Right lobe of liver (tissue), 6 donors: ENCODE data around the gene PPIL4. TPM values are rescaled to one million over a fixed set of nuclear protein-coding genes. Genes with fewer than 3 reads are reported as not detected.
A peak's percentile ranks its signal among the peaks of the same experiment; 100 is the strongest.

Experiments used
- ATAC-seq, 4 donors: fragments of 200-7000 bp; cut with Tn5 transposase; one replicate each; pipeline ENCODE4 v1.9.1; 2020; ENCODE audit warnings: mild to moderate bottlenecking in 4 of 4, moderate library complexity in 4 of 4
- DNase-seq, 3 donors: peaks; one replicate each; pipeline ENCODE4 v3.0.0-alpha.2; 2020
- H3K27ac ChIP-seq, 3 donors: fragments of 200-600 bp; one replicate each; pipeline ENCODE4 v1.8.0; 2022
- H3K27me3 ChIP-seq, 2 donors: fragments of 200-600 bp; one replicate each; pipeline ENCODE4 v1.8.0; 2022
- H3K36me3 ChIP-seq, 4 donors: fragments of 200-600 bp; sonication (generic) in 1 of 4; one replicate each; pipeline versions ENCODE4 v1.5.1 to v1.8.0; 2017 to 2022; ENCODE audit warnings: control low read depth in 1 of 4
- H3K4me1 ChIP-seq, 4 donors: fragments of 200-600 bp; sonication (generic) in 1 of 4; one replicate each; pipeline versions ENCODE4 v1.5.1 to v1.8.0; 2017 to 2022; ENCODE audit warnings: control low read depth in 1 of 4
- H3K4me3 ChIP-seq, 3 donors: fragments of 200-600 bp; one replicate each; pipeline ENCODE4 v1.8.0; 2022
- H3K9me3 ChIP-seq, 4 donors: fragments of 200-600 bp; sonication (generic) in 1 of 4; one replicate each; pipeline versions ENCODE4 v1.5.1 to v1.8.0; 2017 to 2022; ENCODE audit warnings: control low read depth in 1 of 4
- POLR2A ChIP-seq: fragments of 450-650 bp; IDR thresholded peaks from one replicate; pipeline ENCODE4 v1.6.1; 2017; ENCODE audit warnings: antibody characterized with exemption, mild to moderate bottlenecking
- whole genome bisulfite sequencing: methylation state at CpG from one replicate; pipeline ENCODE4 v1.1.6; 2018; ENCODE audit warnings: low coverage, low lambda C conversion rate; ENCODE audit not compliant: insufficient coverage; ENCODE audit errors: missing lambda C conversion rate; 5-methylcytosine and 5-hydroxymethylcytosine counted together
- intact Hi-C, 2 donors: fragments of 100-400 bp; cut with DNase I; formaldehyde crosslinking; loops; one replicate each; pipeline versions ENCODE4 v1.11.2 to v1.14.1; 2022
- total RNA-seq, 6 experiments: library from RNA; depleted of rRNA in 2 of 6; stranded (reverse); fragments of >200 nt in 2 of 6; fragmentation: NEBNext Ultra II Directional in 3 of 6; extraction: Animal tissue kit (Norgen Biotek cat#: 25700) in 3 of 6; gene quantifications; one replicate each; pipeline versions ENCODE4 v1.1.0 to v1.2.4, GENCODE V29; 2016 to 2023
- TF ChIP-seq, protein P1 (sequence below), 4 donors: fragments of 200-600 bp in 3 of 4; fragments of 450-650 bp in 1 of 4; IDR thresholded peaks; one replicate each; pipeline versions ENCODE4 v1.5.1 to v1.8.0; 2016 to 2022; ENCODE audit warnings: antibody characterized with exemption in 4 of 4, mild to moderate bottlenecking in 2 of 4
- donor health status: DM: no; HTN: yes; CAD: no.
- donor health status: DM: no; HTN: no; CAD: no.
- donor health status: DM: no; HTN: no; CAD: no.
- donor health status: DM: no; HTN: yes; CAD: no.
- donor health status: DM: no; HTN: yes; CAD: no.

PPIL4 gene
- total RNA-seq, 6 experiments from 2014 or later: 7.5 to 9.6 (median 8.7) TPM

DNA sequence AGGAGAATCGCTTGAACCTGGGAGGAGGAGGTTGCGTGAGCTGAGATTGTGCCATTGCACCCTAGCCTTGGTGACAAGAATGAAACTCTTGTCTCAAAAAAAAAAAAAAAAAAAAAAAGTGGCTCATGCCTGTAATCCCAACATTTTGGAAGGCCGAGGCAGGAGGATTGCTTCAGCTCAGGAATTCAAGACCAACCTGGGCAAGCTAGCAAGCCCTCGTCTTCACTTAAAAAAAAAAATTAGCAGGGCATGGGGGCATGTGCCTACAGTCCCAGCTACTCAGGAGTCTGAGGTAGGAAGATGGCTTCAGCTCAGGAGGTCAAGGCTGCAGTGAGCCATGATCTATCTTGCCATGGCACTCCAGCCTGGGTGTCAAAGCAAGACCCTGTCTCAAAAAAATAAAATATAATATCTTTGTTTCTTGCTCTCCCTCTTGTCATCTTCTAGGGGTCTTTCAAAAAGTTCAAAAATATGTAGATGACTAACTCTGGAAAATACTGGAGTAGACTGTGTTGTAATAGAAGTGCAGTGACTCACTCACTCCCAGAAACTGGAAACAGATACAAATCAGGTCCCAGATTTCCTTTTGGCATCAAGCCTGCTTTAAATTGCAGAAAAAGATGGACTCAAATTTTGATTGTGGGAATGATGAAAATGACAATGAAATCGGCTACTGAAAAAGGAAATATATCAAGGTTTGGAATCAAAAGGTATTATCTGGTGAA lies 17.5 kb upstream of the PPIL4 start:
- H3K27me3 ChIP-seq: no peaks in the 10 kb centered on the region
- H3K9me3 ChIP-seq: no peaks in the 10 kb centered on the region
- no peak overlapping the region for H3K27ac ChIP-seq
- peaks cover 0 to 6% (median 0%) of the 10 kb centered on the region in 4 donors for H3K4me1 ChIP-seq
- H3K36me3 ChIP-seq: no peaks in the 10 kb centered on the region
- H3K4me3 ChIP-seq: no peak overlapping the region
- no peak for ATAC-seq
- intact Hi-C loops: no loop called here
- no peak for DNase-seq
- 79% methylated on average over 3 of the region's 5 CpGs for WGBS
- TF ChIP-seq, protein P1, sequence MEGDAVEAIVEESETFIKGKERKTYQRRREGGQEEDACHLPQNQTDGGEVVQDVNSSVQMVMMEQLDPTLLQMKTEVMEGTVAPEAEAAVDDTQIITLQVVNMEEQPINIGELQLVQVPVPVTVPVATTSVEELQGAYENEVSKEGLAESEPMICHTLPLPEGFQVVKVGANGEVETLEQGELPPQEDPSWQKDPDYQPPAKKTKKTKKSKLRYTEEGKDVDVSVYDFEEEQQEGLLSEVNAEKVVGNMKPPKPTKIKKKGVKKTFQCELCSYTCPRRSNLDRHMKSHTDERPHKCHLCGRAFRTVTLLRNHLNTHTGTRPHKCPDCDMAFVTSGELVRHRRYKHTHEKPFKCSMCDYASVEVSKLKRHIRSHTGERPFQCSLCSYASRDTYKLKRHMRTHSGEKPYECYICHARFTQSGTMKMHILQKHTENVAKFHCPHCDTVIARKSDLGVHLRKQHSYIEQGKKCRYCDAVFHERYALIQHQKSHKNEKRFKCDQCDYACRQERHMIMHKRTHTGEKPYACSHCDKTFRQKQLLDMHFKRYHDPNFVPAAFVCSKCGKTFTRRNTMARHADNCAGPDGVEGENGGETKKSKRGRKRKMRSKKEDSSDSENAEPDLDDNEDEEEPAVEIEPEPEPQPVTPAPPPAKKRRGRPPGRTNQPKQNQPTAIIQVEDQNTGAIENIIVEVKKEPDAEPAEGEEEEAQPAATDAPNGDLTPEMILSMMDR (IDR thresholded peaks at IDR 0.05): no peak
- no peak for TF ChIP-seq POLR2A

DNA sequence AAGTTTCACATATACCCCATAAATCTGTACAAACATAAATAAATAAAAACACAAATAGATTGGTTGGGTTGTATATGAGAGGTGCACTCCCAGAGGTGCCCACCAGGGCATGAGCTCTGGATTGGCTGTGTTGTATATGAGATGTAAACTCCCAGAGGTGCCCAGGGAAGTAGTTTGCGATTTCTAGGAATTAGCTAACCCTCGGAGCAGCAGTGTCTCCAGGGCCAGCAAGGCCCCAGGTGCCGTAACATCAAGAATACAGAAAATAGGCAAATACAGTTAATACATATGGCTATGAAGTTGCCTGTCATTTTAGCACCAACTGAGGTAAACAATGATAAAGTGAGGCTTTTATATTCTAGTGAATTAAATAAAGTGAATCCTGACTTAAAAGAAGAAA lies 14.9 kb upstream of the PPIL4 start:
- DNase-seq: no peak

DNA sequence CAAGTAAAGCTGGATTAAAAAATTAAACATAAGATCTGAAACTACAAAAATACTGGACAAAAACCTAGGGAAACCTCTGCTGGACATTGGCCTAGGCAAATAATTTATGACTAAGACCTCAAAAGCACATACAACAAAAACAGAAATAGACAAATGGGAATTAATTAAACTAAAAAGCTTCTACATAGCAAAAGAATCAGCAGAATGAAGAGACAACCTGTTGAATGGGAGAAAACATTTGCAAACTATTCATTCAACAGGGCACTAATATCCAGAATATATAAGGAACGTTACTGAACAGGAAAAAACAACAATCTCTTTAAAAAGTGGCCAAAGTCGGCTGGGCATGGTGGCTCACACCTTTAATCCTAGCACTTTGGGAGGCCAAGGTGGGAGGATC lies 13.5 kb upstream of the PPIL4 start:
- Histone ChIP-seq H3K4me1 (no peaks in the 10 kb centered on the region), H3K4me3 (no peak overlapping the region), H3K36me3 (no peaks in the 10 kb centered on the region), H3K9me3 (no peaks in the 10 kb centered on the region), H3K27ac (no peak overlapping the region), H3K27me3 (no peaks in the 10 kb centered on the region)
- DNase-seq (no peak), ATAC-seq (no peak)
- TF ChIP-seq POLR2A: no peak
- TF ChIP-seq, protein P1 (IDR thresholded peaks at IDR 0.05): no peak
- intact Hi-C loops: no loop called here
- WGBS: 92% methylated on average over 2 of the region's 2 CpGs

More for the DNA sequence above, 14.9 kb upstream of the PPIL4 start:
- Histone ChIP-seq H3K27ac (no peak overlapping the region), H3K36me3 (no peaks in the 10 kb centered on the region), H3K4me3 (no peak overlapping the region), H3K4me1 (no peaks in the 10 kb centered on the region), H3K27me3 (no peaks in the 10 kb centered on the region), H3K9me3 (no peaks in the 10 kb centered on the region)
- intact Hi-C loops: no loop called here
- WGBS: 45% methylated on average over 3 of the region's 3 CpGs
- peak in 3 of 4 donors; percentile 12 to 26 (median 25) for ATAC-seq
- no peak for TF ChIP-seq POLR2A
- TF ChIP-seq, protein P1 (IDR thresholded peaks at IDR 0.05): peak; percentile 18 to 35 (median 22)

DNA sequence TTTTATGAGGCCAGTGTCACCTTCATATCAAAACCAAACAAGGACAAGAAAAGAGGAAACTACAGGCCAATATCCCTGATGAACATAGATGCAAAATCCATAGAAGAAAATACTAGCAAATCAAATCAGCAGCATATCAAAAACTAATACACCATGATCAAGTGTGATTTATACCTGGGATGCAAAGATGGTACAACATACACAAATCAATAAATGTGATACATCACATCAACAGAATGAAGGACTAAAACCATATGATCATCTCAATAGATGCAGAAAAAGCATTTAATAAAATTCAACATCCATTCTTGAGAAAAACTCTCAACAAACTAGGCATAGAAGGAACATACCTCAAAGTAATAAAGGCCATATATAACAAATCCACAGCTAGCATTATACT lies 12.2 kb upstream of the PPIL4 start:
- Histone ChIP-seq H3K27me3 (no peaks in the 10 kb centered on the region), H3K4me1 (no peaks in the 10 kb centered on the region), H3K27ac (no peak overlapping the region), H3K36me3 (no peaks in the 10 kb centered on the region), H3K9me3 (no peaks in the 10 kb centered on the region), H3K4me3 (no peak overlapping the region)
- intact Hi-C loops: no loop called here
- no peak for TF ChIP-seq POLR2A
- TF ChIP-seq, protein P1 (IDR thresholded peaks at IDR 0.05): no peak
- DNase-seq (no peak), ATAC-seq (no peak)
